HG02970 (cell line): ENCODE measurements around the gene PGS1.

Source experiments
- ATAC-seq: cut with Tn5 transposase; IDR thresholded peaks from one replicate; pipeline ENCODE4 v1.9.1; 2021; ENCODE audit warnings: mild to moderate bottlenecking, moderate library complexity, moderate number of reproducible peaks; ENCODE audit not compliant: unreplicated experiment, low FRiP score

Gene PGS1

GRCh38 chr17:78362671-78363070 is 15.8 kb upstream of the PGS1 start:
- ATAC-seq, result no peak

DNA sequence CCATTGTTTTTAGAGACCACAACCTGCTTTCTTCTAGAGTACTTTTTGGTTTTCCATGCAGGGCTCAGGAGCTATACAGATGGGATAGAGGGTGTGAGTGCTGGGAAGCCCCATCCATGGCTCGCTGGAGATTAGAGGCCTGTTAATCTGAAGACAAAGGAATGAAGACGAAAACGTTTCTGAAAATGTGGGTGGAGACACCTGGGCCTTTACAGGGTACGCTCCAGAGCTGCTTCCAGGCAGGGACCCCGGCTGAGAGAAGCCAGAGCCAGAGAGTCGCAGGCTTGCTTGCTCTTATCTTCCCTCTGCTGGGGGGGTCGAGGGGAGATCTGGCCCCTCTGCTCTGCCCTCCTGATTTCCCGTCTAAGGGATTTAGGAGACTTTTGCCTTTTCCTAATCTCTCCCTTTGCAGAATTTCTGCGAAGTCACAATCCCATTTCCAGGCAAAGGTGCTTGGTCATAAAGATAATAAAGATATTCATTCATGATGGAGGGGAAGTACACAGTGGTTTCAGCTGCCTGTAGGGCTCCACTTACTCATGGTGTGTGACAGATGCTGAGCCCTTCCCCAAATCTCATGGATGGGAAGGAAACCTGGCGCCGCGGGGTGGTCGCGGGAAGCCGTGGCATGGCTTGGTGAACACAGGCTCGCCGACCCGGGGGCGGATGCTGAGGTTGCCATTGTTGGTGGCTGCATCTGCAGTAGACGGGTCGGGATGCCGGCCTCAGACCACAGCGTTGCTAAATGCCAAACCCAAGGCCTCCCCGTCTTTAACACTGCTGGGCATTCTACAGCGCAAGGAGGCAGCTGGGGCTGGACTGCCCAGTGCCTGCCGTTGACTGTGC is 13.8 kb upstream of the PGS1 start:
- no peak for ATAC-seq

- no peak for ATAC-seq
These were observed 12.8 kb upstream of the PGS1 start for GRCh38 chr17:78365561-78366108.

GRCh38 chr17:78366109-78366848 is 12.2 kb upstream of the PGS1 start:
- no peak for ATAC-seq

DNA sequence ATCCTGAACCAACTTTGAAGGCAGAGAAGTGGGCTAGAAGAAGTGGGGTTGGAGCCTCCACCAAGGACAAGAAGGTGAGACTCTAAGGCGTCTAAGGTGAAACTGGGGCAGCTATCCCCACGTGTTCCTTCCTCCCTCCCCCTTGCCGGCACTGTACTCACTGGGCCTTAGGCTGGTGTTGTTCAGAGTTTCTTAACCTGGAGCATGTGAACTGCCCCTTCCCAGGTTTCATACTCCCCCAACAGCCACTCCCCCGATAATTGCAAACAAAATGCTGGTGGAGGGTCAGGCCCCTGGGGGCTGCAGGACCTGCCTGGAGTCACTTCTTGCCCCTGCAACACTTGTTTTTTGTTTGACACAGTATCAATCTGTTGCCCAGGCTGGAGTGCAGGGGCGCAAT is 11.3 kb upstream of the PGS1 start:
- ATAC-seq, result no peak

DNA sequence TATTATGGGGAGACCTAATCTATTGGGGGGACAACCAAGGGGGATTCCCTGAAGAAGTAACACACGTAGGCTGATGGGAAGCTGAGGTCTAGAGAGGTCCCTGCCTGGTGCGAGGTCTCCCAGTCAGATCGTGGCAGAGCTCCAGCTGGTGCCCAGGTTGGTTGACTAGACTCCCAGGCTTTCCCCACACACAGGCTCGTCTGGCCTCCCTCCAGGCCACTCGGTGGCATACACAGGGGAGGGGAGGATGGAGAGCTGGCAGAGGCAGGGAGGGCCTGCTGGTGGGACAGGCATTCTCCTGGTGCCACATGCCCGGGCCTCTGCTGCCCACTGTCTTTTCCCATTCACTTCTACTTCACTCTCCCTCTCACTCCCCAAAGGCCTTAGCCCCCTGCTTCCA is 10.1 kb upstream of the PGS1 start:
- ATAC-seq, result no peak

GRCh38 chr17:78368854-78369495 is 9.5 kb upstream of the PGS1 start:
- ATAC-seq, result no peak

DNA sequence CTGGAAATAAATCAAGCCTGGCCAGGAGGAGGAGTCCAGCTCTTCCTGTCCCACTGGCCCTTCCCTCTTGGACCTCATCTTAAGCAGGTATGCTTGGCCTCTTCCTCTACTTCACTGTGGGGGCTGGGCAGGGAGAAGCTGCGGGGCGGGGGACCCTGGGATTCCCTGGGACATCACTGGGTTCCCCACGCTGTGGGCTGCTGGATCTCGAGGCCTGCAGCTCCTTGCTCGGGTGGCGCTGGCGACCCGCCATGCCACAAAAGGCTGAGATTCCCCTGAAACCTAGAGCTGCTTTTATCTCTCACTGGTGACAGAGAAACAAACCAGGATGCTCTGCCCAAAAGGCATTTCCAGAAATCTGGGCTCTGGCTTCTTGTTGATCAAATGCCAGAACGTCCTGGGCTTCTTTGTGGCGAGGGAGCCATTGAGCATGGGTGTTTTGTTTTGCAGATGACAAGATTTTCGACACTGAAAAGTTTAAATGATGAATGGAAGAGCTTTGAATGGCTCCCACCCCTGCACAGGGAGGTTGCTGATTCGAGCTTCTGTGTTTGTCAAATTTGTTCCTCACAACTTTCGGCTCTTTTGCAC is 8.6 kb upstream of the PGS1 start:
- no peak for ATAC-seq

DNA sequence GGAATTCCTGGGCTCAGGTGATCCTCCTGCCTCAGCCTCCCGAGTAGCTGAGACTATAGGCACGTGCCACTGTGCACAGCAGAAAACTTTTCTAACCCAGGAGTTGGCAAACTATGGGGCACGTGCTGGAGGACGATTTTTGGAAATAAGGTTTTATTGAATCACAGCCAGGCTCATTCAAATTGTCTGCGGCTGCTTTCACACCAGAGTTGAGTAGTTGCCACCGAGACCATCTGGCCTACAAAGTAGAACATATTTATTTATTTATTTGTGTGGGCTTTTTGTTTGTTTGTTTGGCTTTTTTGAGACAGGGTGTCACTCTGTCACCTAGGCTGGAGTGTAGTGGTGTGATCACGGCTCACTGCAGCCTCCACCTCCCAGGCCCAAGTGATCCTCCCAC is 7.4 kb upstream of the PGS1 start:
- ATAC-seq, result no peak

DNA sequence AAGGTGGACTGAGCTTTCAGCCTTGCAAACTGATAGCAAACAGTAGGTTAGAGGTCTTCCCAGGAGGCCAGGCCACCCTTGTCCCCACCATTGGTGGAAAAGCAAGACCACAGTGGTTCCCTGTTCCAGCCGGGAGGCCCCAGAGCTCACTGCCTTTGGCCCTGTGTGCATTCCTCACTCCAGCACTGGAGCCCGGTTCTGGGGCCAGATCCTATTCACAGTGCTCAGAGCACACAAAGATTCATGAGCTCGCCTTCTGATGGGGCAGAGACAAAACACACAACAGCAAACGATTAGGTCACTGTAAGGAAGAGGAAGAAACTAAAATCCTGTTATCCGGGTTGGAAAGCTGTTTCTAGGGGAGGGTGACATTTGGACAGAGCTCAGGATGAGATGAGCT is 5.6 kb upstream of the PGS1 start:
- no peak for ATAC-seq

DNA sequence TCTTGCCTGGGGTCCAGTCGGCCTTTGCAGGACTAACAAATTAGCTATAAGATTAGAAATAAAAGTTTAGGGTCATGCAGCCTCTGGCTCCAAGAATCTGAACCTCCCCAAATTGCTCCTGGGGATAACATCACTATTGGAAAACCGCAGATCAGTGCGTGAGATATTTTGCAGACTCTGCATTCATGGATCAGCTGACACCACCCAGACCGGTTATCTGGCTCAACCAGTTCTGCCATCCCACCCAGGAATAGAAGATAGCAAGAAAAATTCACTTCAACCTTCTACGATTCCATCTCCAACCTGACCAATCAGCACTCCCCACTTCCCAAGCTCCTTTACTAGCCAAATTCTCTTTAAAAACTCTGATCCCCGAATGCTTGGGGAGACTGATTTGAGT is 4.3 kb upstream of the PGS1 start:
- ATAC-seq, result no peak

DNA sequence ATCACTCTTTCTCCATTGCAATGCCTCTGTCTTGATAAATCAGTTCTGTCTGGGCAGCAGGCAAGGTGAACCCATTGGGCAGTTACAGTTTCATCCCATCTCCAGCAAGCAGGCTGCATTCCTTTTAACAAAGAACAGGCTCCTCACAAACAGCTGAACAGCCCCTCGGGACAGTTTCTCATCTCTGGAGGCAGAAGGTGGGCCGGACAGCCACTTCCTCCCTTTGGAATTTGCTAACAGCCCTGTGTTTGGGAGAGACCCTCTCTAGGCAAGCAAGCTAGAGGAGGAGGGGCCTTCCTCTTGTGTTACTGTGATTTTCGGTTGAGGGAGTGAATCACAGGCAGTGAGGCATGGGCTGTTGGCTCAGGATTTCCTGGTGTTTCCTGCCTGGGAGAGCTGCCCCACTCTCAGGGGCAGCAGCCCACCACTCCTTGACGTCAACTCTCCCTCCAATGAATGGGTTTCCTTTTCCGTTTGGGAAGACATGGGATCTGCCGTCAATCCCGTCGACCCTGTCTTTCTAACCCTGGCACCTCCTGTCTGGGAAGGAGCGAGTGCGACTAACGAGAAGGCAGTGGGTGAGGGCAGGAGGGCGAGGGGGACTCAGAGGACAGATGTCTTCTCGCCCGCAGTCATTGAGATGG is 3.7 kb upstream of the PGS1 start:
- no peak for ATAC-seq

- no peak for ATAC-seq
These were observed 2.9 kb upstream of the PGS1 start for GRCh38 chr17:78375401-78376151.

GRCh38 chr17:78376161-78376560 is 2.3 kb upstream of the PGS1 start:
- no peak for ATAC-seq

GRCh38 chr17:78377858-78378224 is 608 bp upstream of the PGS1 start:
- ATAC-seq, result no peak

GRCh38 chr17:78379131-78379491 is 662 bp downstream of the PGS1 start:
- ATAC-seq, result no peak

DNA sequence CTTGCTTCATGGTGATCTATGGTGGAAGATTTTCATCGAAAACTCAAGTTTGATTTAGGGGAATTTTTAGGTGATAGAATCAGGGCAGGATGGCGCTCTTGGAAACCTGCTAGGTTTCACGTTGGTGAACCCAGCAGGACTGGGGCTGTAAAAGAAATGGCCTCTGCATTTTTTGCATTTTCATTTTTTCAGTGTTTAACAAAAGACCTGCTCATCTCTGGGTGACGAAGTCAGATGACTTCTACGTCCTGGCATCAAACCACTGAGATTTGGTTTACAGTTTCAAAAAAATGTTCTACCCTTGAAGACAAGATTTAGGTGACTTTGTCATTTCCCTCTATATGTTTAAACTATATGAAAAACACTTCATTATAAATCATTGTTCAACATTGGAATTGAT is 1.9 kb downstream of the PGS1 start:
- no peak for ATAC-seq

DNA sequence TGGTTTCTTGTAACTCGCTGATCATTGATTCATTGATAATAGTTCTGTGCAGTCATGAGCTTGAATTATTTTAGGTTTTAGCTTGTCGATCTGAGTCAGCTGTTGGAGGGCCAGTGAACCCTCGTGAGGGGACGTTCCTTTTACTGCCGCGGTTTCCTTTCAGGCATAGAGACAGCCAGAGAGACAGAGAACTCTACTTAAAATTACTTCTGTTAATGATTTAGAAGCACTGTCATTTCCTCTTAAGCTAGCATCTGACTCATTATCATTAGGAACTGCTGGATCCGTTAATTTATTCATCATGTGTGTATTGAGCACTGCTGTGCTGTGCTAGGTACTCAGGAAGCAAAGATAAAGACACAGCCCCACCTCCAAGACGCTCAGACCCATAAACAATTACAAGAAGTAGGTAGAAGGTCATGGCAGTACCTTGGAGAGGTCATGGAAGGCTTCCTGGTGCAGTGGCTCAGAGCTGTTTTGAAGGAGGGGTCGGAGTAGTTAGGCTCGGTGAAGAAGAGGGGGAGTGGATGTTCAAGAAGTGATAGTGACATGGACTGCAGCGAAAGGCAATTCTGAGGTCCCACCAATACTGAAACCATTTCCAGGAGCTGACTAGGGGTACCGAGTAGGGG is 3.3 kb downstream of the PGS1 start:
- ATAC-seq, result no peak

GRCh38 chr17:78383725-78384471 is 5.4 kb downstream of the PGS1 start:
- peak; percentile 38 for ATAC-seq
